Left colon (tissue), 2 donors: ENCODE results near the gene RPL27A. TPM values are rescaled to one million over a fixed set of nuclear protein-coding genes. Genes with fewer than 3 reads are reported as not detected.
"Not testable (repeated sequence)": the region's sequence is repeated elsewhere in the genome, so short reads cannot be mapped to it uniquely, and the experiment has no call there.

Experiments
- ATAC-seq: fragments of 200-7000 bp; cut with Tn5 transposase; one replicate; pipeline ENCODE4 v1.9.1; 2020; ENCODE audit warnings: mild to moderate bottlenecking, moderate library complexity
- DNase-seq, 2 donors: peaks; one replicate each; pipeline ENCODE4 v3.0.0-alpha.2; 2020
- intact Hi-C, 2 donors: fragments of 100-400 bp; cut with DNase I in 1 of 2; cut with micrococcal nuclease in 1 of 2; formaldehyde crosslinking; loops; one replicate each; pipeline versions ENCODE4 v1.11.2 to v1.14.0; 2022; cut with DNase I, micrococcal nuclease
- long read RNA-seq: library from polyadenylated mRNA; unstranded; transcript quantifications from one replicate; pipeline ENCODE4 v2.0.0, GENCODE V29; 2021
- total RNA-seq, 2 donors: library from RNA; stranded (reverse); fragmentation: NEBNext Ultra II Directional; extraction: Animal tissue kit (Norgen Biotek cat#: 25700); gene quantifications; one replicate each; pipeline ENCODE4 v1.2.1, GENCODE V29; 2021
- donor health status: DM: no; HTN: no; CAD: no.
- donor health status: DM: yes; HTN: yes; CAD: no.

RPL27A gene
- 100 to 1,000 TPM; 731 to 768 TPM for total RNA-seq
- long read RNA-seq, full-length matches to known transcripts = 147 of 150 reads
- long read RNA-seq, partial matches to known transcripts = 0 of 150 reads
- long read RNA-seq, other reads (novel, unspliced or antisense) = 3 of 150 reads

DNA sequence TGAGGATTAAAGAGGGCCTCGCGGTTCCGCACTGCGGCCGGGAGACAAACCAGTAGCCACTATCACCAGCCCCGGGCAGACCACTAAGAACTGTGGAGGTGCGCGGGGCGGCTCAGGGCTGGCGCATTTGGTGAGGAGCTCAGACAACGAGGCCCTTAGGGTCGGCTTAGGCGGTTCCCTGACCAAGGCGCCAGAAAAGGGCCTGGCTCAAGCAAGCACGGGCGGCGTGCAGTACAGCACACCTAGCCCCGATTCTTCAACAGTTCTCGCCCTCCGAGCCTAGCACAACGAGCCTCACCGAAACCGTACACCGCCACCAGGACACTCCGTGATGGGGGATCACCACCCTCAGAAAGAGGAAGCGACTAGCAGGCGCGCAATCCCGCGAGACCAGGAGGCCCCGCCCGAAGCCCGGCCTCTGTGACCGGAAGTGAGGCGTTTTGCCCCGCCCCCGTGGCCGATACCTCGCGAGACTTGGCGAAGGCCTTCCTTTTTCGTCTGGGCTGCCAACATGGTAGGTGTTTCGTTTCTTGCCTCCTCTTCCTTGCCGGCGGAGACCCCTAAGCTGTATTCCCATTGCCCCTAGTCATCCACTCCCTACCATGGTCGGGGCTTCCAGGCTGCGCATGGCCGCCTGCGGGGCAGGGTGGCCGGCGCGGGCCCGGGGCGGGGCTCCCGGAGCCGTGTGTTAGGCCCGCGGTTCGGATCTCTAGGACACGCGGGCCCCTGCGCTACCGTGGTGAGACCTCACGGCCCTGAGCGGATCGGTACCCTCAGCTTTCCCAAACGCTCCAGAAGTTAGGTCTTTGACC lies at the start of gene RPL27A, which contains the start of gene TRIM66:
Gene RPL27A (plus strand): TSS at position 490 of the 812 bp plus-strand sequence. CDS start 22 bp downstream, at position 512.
Gene TRIM66 (minus strand): TSS at position 363 of the 812 bp plus-strand sequence. CDS start 10,391 bp downstream, outside the sequence.
- intact Hi-C loops = loop anchor here in 1 of 2 donors (5.0 to 10.0 kb wide), 2 partner anchors 125 to 232 kb away; partner anchors contain the start of gene AKIP1
- DNase-seq = peak; percentile 98 to 100
- peak; percentile 96 for ATAC-seq

GRCh38 chr11:8634498-8634897 lies 48.1 kb upstream of the RPL27A start:
- DNase-seq (no peak), ATAC-seq (no peak)
- intact Hi-C loops = no loop called here

DNA sequence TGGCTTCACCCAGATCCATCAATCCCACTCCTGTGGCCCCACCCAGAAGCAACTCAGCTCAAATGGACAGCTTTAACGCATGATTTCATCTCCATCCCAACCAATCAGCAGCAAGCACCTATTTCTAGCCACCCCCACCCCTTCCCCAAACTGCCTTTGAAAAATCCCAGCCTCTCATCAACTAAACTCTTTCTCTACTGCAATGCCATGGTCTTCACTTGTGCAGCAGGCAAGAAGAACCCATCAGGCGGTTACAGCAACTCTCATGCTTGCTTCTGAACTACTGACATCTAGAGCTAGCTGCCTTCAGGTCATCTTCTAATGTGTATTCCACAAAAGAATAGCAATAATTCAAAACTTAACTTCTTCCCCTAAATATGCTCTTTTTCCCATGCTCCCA lies 46.5 kb upstream of the RPL27A start:
- intact Hi-C loops = no loop called here

GRCh38 chr11:8638300-8638699 lies 44.3 kb upstream of the RPL27A start:
- DNase-seq (no peak), ATAC-seq (no peak)
- intact Hi-C loops = no loop called here

More for the DNA sequence above, 46.5 kb upstream of the RPL27A start:
- ATAC-seq = no peak
- DNase-seq = no peak

DNA sequence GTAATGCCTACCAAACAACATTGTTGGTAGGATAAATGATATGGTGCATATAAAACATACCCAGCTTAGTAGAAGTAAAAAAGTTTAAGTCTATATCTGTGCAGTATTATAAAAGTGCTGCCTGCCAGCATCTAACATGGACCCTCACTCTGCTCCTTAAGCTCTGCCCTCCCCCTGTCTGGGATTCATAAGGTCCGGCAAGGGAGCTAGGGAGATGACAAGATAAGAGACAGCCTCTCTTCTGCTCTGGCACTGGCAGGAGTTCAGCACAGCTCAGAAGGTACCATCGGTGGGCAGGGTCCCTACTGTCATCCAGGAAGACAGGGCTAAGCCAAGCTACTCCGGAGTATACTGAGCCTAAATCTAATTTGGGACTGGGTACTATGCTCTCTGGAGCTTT lies 42.9 kb upstream of the RPL27A start:
- ATAC-seq (no peak), DNase-seq (no peak)
- intact Hi-C loops = no loop called here

DNA sequence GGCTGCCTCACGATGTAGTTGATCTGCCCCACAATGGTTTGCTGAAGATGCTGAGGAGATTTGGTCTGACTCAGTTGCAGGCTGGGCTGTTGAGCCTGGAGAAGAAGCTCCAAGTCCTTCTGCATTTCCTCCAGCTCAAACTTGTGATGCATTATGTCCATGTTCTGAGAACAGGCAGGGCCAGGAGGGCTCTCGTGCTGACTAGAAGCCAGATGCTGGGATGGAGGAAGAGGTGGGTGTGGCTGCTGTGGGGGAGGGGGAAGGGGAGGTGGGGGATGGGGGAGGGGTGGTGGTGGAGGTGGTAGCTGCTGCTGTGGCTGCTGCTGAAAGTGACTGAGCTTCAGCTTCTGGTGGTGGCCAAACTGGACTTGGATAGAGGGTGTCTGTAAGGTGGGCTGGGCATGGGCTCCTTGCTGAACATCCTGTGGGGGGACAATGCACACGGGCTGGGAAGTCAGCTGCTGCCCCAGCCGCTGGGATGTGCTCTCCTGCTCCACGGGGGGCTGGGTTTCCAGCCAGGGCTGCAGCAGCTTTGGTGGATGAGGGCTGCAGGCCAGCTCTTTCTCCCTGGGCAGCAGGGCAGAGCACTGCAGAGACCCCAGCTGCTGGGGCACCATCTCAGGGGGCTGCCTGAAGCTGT lies 42.2 kb upstream of the RPL27A start:
- DNase-seq (no peak), ATAC-seq (no peak)
- intact Hi-C loops = no loop called here

DNA sequence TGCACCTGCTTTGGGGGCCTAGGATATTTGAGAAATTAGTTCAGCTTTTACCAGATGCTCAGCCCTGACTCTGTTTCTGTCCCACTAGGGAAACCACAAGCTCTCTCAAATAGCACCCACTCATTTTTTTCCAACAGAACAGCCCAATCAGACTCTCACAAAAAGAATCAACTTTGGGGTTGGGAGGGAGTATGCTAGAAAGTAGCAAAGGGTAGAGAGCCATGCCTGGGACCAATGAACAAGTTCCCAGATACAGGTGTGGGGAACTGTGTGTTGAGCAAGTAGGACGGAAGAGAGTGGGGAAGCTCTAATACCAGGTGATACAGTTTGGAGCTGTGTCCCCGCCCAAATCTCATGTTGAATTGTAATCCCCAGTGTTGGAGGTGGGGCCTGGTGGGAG lies 41.3 kb upstream of the RPL27A start:
- ATAC-seq = no peak
- intact Hi-C loops = no loop called here
- no peak for DNase-seq

- no peak for DNase-seq
- intact Hi-C loops = no loop called here
These were observed 40.3 kb upstream of the RPL27A start for GRCh38 chr11:8642196-8642841.

GRCh38 chr11:8646873-8647272 lies 35.7 kb upstream of the RPL27A start:
- ATAC-seq = no peak
- DNase-seq = no peak
- intact Hi-C loops = no loop called here

More at GRCh38 chr11:8642196-8642841, 40.3 kb upstream of the RPL27A start:
- no peak for ATAC-seq

GRCh38 chr11:8649361-8649760 lies 33.2 kb upstream of the RPL27A start:
- intact Hi-C loops = no loop called here
- DNase-seq (no peak), ATAC-seq (no peak)

DNA sequence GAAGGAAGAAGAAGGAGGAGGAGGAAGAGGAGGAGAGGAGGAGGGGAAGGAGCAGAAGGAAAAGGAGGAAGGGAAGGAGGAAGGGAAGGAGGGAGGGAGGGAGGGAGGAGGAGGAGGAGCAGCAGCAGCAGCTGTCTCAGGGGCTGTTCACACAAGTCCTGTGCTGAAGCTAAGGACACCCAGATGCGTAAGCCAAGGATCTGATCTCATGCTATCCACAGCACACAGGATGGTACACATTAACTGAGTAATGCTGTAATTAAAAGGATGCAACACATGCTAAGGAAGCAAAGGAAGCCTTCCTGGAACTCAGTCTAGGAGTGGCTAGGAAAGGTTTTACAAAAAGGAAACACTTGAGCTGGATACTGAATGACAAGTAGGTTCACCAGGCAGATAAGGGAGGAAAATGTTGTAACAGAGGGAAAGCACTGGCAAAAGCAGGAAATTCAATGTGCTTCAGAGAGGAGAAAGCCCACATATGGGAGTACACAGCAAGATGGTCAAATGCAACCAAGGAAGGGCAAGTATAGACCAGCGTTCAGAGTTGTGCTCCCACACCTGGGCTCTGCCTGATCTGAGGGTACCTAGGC lies 32.1 kb upstream of the RPL27A start:
- no peak for DNase-seq
- intact Hi-C loops = no loop called here

DNA sequence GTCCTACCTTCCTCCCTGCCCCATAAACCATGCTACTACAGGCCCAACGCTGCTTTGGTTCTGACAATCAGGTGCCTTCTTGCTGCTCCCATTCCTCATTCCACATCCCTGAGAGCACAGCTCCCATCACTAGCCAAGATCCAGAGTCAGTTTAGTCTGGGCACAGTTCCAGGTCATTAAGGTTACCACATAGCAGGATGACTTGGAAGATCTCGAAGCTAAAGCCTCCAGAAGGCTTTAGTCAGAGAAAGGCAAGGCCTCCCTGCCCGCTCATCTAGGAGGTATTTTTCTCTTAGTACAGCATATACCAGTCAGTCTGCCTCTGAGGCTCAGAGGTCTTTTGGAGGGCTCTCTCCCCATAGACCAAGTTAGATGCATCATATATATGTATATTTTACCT lies 30.5 kb upstream of the RPL27A start:
- no peak for ATAC-seq
- no peak for DNase-seq
- intact Hi-C loops = no loop called here

More for the DNA sequence above, 32.1 kb upstream of the RPL27A start:
- no peak for ATAC-seq

DNA sequence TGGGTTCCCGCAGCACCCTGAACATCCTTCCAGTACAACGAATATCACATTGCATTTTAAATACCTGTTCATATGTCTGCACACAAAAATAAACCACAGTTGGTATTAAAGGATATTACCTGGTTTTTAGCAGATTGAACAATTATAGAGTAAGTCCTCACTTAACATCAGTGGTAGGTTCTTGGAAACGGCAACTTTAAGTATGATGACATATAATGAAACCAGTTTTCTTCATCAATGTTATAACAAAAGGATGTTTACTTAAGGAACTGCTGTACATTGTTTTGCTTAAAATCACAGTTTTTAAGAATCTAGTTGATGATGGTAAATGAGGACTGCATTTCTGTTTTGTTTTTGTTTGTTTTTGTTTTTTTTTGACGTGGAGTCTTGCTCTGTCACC lies 28.1 kb upstream of the RPL27A start:
- intact Hi-C loops = no loop called here
- ATAC-seq (no peak), DNase-seq (no peak)

DNA sequence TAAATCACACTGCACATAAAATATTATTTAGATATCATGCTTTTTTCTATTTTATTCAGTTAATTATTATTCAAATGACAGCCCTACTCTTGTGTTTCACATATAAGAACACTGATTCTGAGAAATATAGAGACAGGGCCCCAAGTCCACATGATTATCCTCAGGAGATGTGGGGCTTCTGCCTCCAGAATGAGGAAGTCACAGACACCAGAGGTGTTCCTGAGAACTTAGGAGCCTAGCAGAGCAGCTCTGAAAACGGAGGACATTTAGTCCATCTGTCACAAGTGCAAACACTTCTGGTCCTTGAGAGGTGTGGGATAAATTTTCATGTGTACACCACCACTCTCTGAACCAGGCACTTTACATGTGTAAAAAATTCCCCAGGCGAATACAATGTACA lies 26.3 kb upstream of the RPL27A start:
- no peak for DNase-seq
- no peak for ATAC-seq
- intact Hi-C loops = no loop called here

- no peak for DNase-seq
- intact Hi-C loops = no loop called here
- ATAC-seq = no peak
These were observed 24.1 kb upstream of the RPL27A start for GRCh38 chr11:8658321-8659057.

GRCh38 chr11:8661001-8661795 lies 21.4 kb upstream of the RPL27A start:
- ATAC-seq (no peak), DNase-seq (no peak)
- intact Hi-C loops = no loop called here

DNA sequence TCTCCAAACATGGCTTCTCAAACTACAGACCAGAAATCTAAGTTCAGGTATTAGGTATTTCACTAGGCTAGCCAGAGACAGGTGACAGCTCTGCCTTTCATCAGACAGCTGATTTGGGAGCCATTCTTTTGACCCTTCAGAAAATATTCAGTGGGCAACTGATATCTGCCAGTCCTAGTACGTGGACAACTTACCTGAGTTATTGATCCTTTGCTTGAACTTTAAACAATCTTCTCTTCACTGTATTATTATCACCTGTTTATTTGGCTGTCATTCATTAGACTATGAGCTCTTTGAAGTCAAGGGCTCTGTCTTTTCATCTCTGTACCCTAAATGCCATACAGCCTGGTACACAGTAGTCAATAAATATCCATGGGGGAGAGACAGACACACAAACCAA lies 17.4 kb upstream of the RPL27A start:
- DNase-seq (no peak), ATAC-seq (no peak)
- intact Hi-C loops = no loop called here

DNA sequence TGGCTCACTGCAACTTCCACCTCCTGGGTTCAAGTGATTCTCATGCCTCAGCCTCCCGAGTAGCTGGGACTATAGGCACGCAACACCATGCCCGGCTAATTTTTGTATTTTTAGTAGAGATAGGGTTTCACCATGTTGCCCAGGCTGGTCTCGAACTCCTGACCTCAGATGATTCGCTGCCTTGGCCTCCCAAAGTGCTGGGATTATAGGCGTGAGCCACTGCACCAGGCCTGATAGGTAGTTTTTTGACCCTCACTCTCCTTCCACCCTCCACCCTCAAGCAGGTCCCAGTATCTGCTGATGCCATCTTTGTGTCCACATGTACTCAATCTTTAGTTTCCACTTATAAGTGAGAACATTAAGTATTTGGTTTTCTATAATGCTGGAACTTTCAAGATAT lies 12.5 kb upstream of the RPL27A start:
- intact Hi-C loops, DNase-seq, ATAC-seq: not testable (repeated sequence)
